OCI-LY1 (cell line): ENCODE data around the gene ERCC6.

Source experiments
- H2AFZ ChIP-seq: fragments of 200-600 bp; sonication (generic), shearing (Covaris generic); 2 replicates; pipeline ENCODE4 v1.6.0; 2014; ENCODE audit warnings: antibody characterized with exemption, mild to moderate bottlenecking, low read length
- H3F3A ChIP-seq: fragments of 200-600 bp; sonication (generic), shearing (Covaris generic); 2 replicates; pipeline ENCODE4 v1.6.0; 2014; ENCODE audit warnings: mild to moderate bottlenecking, antibody characterized with exemption, low read length, moderate library complexity; ENCODE audit not compliant: insufficient read depth
- H3K27ac ChIP-seq: fragments of 200-600 bp; sonication (generic); 2 replicates; pipeline ENCODE4 v1.5.1; 2014; ENCODE audit warnings: low read length, mixed run types, mild to moderate bottlenecking, low read depth; ENCODE audit not compliant: poor library complexity, severe bottlenecking
- H3K27me3 ChIP-seq: fragments of 200-600 bp; sonication (generic); 2 replicates; pipeline ENCODE4 v1.6.0; 2014; ENCODE audit warnings: antibody characterized with exemption, mild to moderate bottlenecking, low read length, moderate library complexity; ENCODE audit not compliant: insufficient read depth
- H3K36me3 ChIP-seq: fragments of 200-600 bp; sonication (generic); 2 replicates; pipeline ENCODE4 v1.6.1; 2014; ENCODE audit warnings: mild to moderate bottlenecking, antibody characterized with exemption, low read length, moderate library complexity, mixed read lengths; ENCODE audit not compliant: insufficient read depth
- H3K4me1 ChIP-seq: fragments of 200-600 bp; sonication (generic); 2 replicates; pipeline ENCODE4 v1.5.1; 2014; ENCODE audit warnings: mild to moderate bottlenecking, low read length, moderate library complexity; ENCODE audit not compliant: insufficient read depth, severe bottlenecking
- H3K4me2 ChIP-seq: fragments of 200-600 bp; sonication (generic), shearing (Covaris generic); 2 replicates; pipeline ENCODE4 v1.6.1; 2014; ENCODE audit warnings: low read length
- H3K4me3 ChIP-seq: fragments of 200-600 bp; sonication (generic); 2 replicates; pipeline ENCODE4 v1.5.1; 2014; ENCODE audit warnings: low read length, low read depth, mild to moderate bottlenecking, mixed read lengths; ENCODE audit not compliant: poor library complexity, severe bottlenecking
- H3K79me2 ChIP-seq: fragments of 200-600 bp; shearing (Covaris generic); 2 replicates; pipeline ENCODE4 v1.6.1; 2016; ENCODE audit warnings: mixed run types, low read length, mixed read lengths; ENCODE audit not compliant: insufficient read depth
- H3K9ac ChIP-seq: fragments of 200-600 bp; sonication (generic), shearing (Covaris generic); 2 replicates; pipeline ENCODE4 v1.6.1; 2014; ENCODE audit warnings: mild to moderate bottlenecking, low read length, mixed read lengths
- H3K9me2 ChIP-seq: fragments of 200-600 bp; sonication (generic), shearing (Covaris generic); 2 replicates; pipeline ENCODE4 v1.6.1; 2014; ENCODE audit warnings: low read depth, mild to moderate bottlenecking, low read length, mixed read lengths
- H3K9me3 ChIP-seq: fragments of 200-600 bp; shearing (Covaris generic); 2 replicates; pipeline ENCODE4 v1.6.1; 2014; ENCODE audit warnings: low read length, mixed read lengths
- H4K20me1 ChIP-seq: fragments of 200-600 bp; sonication (generic), shearing (Covaris generic); 2 replicates; pipeline ENCODE4 v1.6.0; 2016; ENCODE audit warnings: mild to moderate bottlenecking, low read length; ENCODE audit not compliant: insufficient read depth
- CTCF ChIP-seq: fragments of 200-600 bp; sonication (generic), shearing (Covaris generic); IDR thresholded peaks from 2 replicates; pipeline ENCODE4 v1.5.1; 2017; ENCODE audit warnings: mild to moderate bottlenecking, antibody characterized with exemption, low read length, moderate library complexity, mixed read lengths
- EZH2 ChIP-seq: fragments of 200-600 bp; sonication (generic), shearing (Covaris generic); IDR thresholded peaks from 2 replicates; pipeline ENCODE4 v1.8.0; 2017; ENCODE audit warnings: borderline replicate concordance, mixed run types, mild to moderate bottlenecking, antibody characterized with exemption, low read length, moderate library complexity, mixed read lengths

Gene ERCC6

GRCh38 chr10:49502358-49502757, 36.6 kb downstream of the ERCC6 start:
- Histone ChIP-seq H3K4me2 (no peak overlapping the region), H3K9me3 (no peaks in the 10 kb centered on the region), H3K27ac (no peak overlapping the region), H3K79me2 (no peaks in the 10 kb centered on the region), H2AFZ (no peak overlapping the region), H3K36me3 (peaks cover 13% of the 10 kb centered on the region; the same call in 1 of the 2 replicates), H3F3A (no peaks in the 10 kb centered on the region), H3K9ac (no peak overlapping the region), H4K20me1 (no peaks in the 10 kb centered on the region), H3K4me3 (no peak overlapping the region), H3K9me2 (no peaks in the 10 kb centered on the region), H3K4me1 (no peaks in the 10 kb centered on the region), H3K27me3 (no peaks in the 10 kb centered on the region)
- TF ChIP-seq CTCF (no peak), EZH2 (no peak)

GRCh38 chr10:49500412-49500811, 38.5 kb downstream of the ERCC6 start:
- Histone ChIP-seq H3K9me2 (no peaks in the 10 kb centered on the region), H2AFZ (no peak overlapping the region), H4K20me1 (no peaks in the 10 kb centered on the region), H3K27me3 (no peaks in the 10 kb centered on the region), H3K27ac (no peak overlapping the region), H3K4me2 (no peak overlapping the region), H3K4me3 (no peak overlapping the region), H3K36me3 (peaks cover 10% of the 10 kb centered on the region; the same call in 1 of the 2 replicates), H3F3A (no peaks in the 10 kb centered on the region), H3K79me2 (no peaks in the 10 kb centered on the region), H3K9ac (no peak overlapping the region), H3K4me1 (no peaks in the 10 kb centered on the region), H3K9me3 (no peaks in the 10 kb centered on the region)
- TF ChIP-seq CTCF (no peak), EZH2 (no peak)

- H3K9me3 ChIP-seq = no peaks in the 10 kb centered on the region
- H3F3A ChIP-seq = no peaks in the 10 kb centered on the region
- H3K9ac ChIP-seq = no peak overlapping the region
- H3K27me3 ChIP-seq = no peaks in the 10 kb centered on the region
- H2AFZ ChIP-seq = no peak overlapping the region
- H3K27ac ChIP-seq = no peak overlapping the region
- H3K79me2 ChIP-seq = no peaks in the 10 kb centered on the region
- H3K9me2 ChIP-seq = no peaks in the 10 kb centered on the region
- no peak for TF ChIP-seq CTCF
- no peak for TF ChIP-seq EZH2
- no peaks in the 10 kb centered on the region for H3K4me1 ChIP-seq
- no peak overlapping the region for H3K4me2 ChIP-seq
- peaks cover 7% of the 10 kb centered on the region; the same call in 1 of the 2 replicates for H3K36me3 ChIP-seq
- H3K4me3 ChIP-seq = no peak overlapping the region
- H4K20me1 ChIP-seq = no peaks in the 10 kb centered on the region
Observed at GRCh38 chr10:49499305-49499851, 39.5 kb downstream of the ERCC6 start.
